K562 (cell line): ENCODE measurements around the gene CAPN2. TPM values are rescaled to one million over a fixed set of nuclear protein-coding genes. Genes with fewer than 3 reads are reported as not detected.
A peak's percentile ranks its signal among the peaks of the same experiment; 100 is the strongest.

Experiments
- BRCA1 ChIP-seq, 2 experiments: fragments of 450-650 bp in 1 of 2; sonication (generic) in 1 of 2; formaldehyde crosslinking in 1 of 2; IDR thresholded peaks; 2 replicates each; pipeline versions ENCODE4 v1.5.0 to v1.6.1; 2017 to 2020; ENCODE audit warnings: mild to moderate bottlenecking in 1 of 2, missing genetic modification reagents in 1 of 2
- CBX3 ChIP-seq, 2 experiments: IDR thresholded peaks; 1 replicate in 1 of 2; 2 replicates in 1 of 2; pipeline ENCODE4 v1.6.1; 2012; ENCODE audit warnings: inconsistent platforms in 2 of 2, low read length in 2 of 2, borderline replicate concordance in 1 of 2, control low read depth in 1 of 2
- GABPB2 ChIP-seq: fragments of 250-450 bp; sonication (Bioruptor Pico); conservative IDR thresholded peaks from 2 replicates; pipeline ENCODE4 v1.5.1; 2021; ENCODE audit warnings: mild to moderate bottlenecking
- HNRNPLL ChIP-seq: fragments of 200-400 bp; formaldehyde crosslinking; IDR thresholded peaks from 2 replicates; pipeline ENCODE4 v1.6.1; 2017; ENCODE audit warnings: low read length, low read depth, mild to moderate bottlenecking; ENCODE audit not compliant: poor library complexity, severe bottlenecking
- ILK ChIP-seq: fragments of 450-650 bp; IDR thresholded peaks from 2 replicates; pipeline ENCODE4 v1.6.1; 2016; ENCODE audit warnings: missing genetic modification characterization, low read depth, mild to moderate bottlenecking, missing compliant biosample characterization, moderate library complexity, borderline replicate concordance
- NFIC ChIP-seq: fragments of 450-650 bp; IDR thresholded peaks from 2 replicates; pipeline ENCODE4 v1.6.1; 2017; ENCODE audit warnings: mild to moderate bottlenecking, inconsistent platforms
- POLR2B ChIP-seq: fragments of 450-650 bp; IDR thresholded peaks from 2 replicates; pipeline ENCODE4 v1.6.1; 2018; ENCODE audit warnings: low read depth; ENCODE audit not compliant: partially characterized antibody
- SPI1 ChIP-seq: IDR thresholded peaks from 2 replicates; pipeline ENCODE4 v1.6.1; 2011; ENCODE audit warnings: low read depth, low read length, control low read depth, borderline replicate concordance
- ZFP36 ChIP-seq: fragments of 150-350 bp; IDR thresholded peaks from 2 replicates; pipeline ENCODE4 v1.6.1; 2018; ENCODE audit warnings: low read length, low read depth; ENCODE audit not compliant: partially characterized antibody
- ZNF140 ChIP-seq: fragments of 250-450 bp; sonication (Bioruptor Pico); IDR thresholded peaks from 2 replicates; pipeline ENCODE4 v1.8.0; 2021; ENCODE audit warnings: moderate library complexity, mild to moderate bottlenecking, inconsistent platforms
- ZNF507 ChIP-seq: conservative IDR thresholded peaks from 2 replicates; pipeline ENCODE4 v1.6.1; 2017; ENCODE audit warnings: missing genetic modification characterization, missing compliant biosample characterization
- ZNF584 ChIP-seq: fragments of 200-800 bp; sonication (Bioruptor generic); IDR thresholded peaks from 2 replicates; pipeline ENCODE4 v1.6.1; 2016; ENCODE audit warnings: low read depth, mild to moderate bottlenecking, missing genetic modification characterization, missing compliant biosample characterization
- ZNF644 ChIP-seq: fragments of 200-800 bp; sonication (Bioruptor generic); IDR thresholded peaks from 2 replicates; pipeline ENCODE4 v1.6.1; 2016; ENCODE audit warnings: low read depth, missing genetic modification characterization, missing compliant biosample characterization
- ZNF766 ChIP-seq: fragments of 200-800 bp; sonication (Bioruptor generic); conservative IDR thresholded peaks from 2 replicates; pipeline ENCODE4 v1.6.1; 2016; ENCODE audit warnings: missing genetic modification characterization, missing compliant biosample characterization
- polyA plus RNA-seq, 8 experiments: library from polyadenylated mRNA; depleted of rRNA in 4 of 8; stranded (reverse) in 5 of 8; unstranded in 3 of 8; fragments of >200 nt; fragmentation: Nextera tagmentation in 2 of 8; fragmentation: Illumina TruSeq in 1 of 8; extraction: Ambion mirVana in 2 of 8; extraction: Trizol in 1 of 8; gene quantifications; 2 replicates each; pipeline versions ENCODE4 v1.2.1 to v1.2.3, GENCODE V29; 2011 to 2014; ENCODE audit warnings: inconsistent platforms in 1 of 8, missing spikeins in 1 of 8
- total RNA-seq, 7 experiments: library from RNA; depleted of rRNA in 6 of 7; stranded (reverse); fragments of >200 nt in 6 of 7; fragmentation: Illumina TruSeq in 2 of 7; extraction: Trizol in 2 of 7; gene quantifications; 2 replicates each; pipeline versions ENCODE4 v1.2.1 to v1.2.3, GENCODE V29; 2011 to 2021; ENCODE audit warnings: low replicate concordance in 1 of 7
- TF ChIP-seq, protein P1 (sequence below), 2 experiments: IDR thresholded peaks; 2 replicates each; pipeline ENCODE4 v1.6.1; 2011; ENCODE audit warnings: borderline replicate concordance in 1 of 2, control low read depth in 1 of 2, low read depth in 1 of 2, low read length in 1 of 2, mild to moderate bottlenecking in 1 of 2, mixed read lengths in 1 of 2, moderate library complexity in 1 of 2; ENCODE audit not compliant: insufficient read depth in 1 of 2, insufficient read length in 1 of 2, poor library complexity in 1 of 2, severe bottlenecking in 1 of 2; ENCODE audit errors: extremely low read depth in 1 of 2
- TF ChIP-seq, protein P2 (sequence below): IDR thresholded peaks from 2 replicates; pipeline ENCODE4 v1.6.1; 2011; ENCODE audit not compliant: insufficient read length; ENCODE audit errors: extremely low read depth
- TF ChIP-seq, protein P3 (sequence below): sonication (generic); formaldehyde crosslinking; IDR thresholded peaks from 2 replicates; pipeline ENCODE4 v1.8.1; 2023; ENCODE audit warnings: mild to moderate bottlenecking, missing genetic modification reagents
- TF ChIP-seq, protein P4 (sequence below): fragments of 450-650 bp; IDR thresholded peaks from 2 replicates; pipeline ENCODE4 v1.6.1; 2018; ENCODE audit not compliant: partially characterized antibody
- TF ChIP-seq, protein P5 (sequence below): fragments of 250-450 bp; sonication (Bioruptor Pico); IDR thresholded peaks from 2 replicates; pipeline ENCODE4 v1.8.0; 2021; ENCODE audit warnings: moderate library complexity, mild to moderate bottlenecking, inconsistent platforms

Gene CAPN2
- total and polyA plus RNA-seq, 9 of the 15 experiments (the other 6 are each of a cell fraction or from before 2014, with no cell fraction given) = 24.6 to 157 (median 101) TPM

DNA sequence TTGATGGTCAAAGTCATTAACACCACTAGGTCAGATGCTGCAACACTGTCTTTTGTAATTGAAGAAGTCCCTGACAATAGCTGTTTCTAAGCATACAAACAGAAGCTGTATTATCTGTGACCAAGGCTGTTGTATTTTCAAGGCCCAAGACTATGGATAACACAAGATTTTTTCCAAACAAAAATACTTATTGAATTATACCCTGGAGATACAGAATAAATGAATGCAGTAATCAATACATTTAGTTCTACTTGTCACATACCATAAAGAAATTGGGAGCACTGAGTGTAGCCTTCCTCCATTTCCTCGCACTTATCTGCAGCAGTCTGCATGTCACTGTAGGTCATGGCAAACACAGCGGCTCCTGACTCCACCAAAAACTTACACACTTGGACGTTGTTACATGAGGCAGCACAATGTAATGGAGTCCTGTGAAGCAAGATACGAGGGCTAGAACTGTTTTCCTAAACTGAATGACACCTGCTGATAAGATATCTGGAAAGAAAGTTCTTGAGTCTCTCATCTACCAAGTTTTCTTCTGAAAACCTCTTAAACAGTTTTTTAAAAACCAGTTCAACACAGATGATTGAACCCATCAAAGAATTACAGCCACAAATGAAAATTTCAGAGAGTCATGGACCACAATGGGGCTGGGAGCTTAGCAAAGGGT is 76.5 kb downstream of the CAPN2 start (continued):
- TF ChIP-seq, protein P1, sequence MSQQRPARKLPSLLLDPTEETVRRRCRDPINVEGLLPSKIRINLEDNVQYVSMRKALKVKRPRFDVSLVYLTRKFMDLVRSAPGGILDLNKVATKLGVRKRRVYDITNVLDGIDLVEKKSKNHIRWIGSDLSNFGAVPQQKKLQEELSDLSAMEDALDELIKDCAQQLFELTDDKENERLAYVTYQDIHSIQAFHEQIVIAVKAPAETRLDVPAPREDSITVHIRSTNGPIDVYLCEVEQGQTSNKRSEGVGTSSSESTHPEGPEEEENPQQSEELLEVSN (IDR thresholded peaks at IDR 0.05; ENCODE audit: borderline replicate concordance in 1 of 2, extremely low read depth in 1 of 2, insufficient read depth in 1 of 2, insufficient read length in 1 of 2, low read depth in 1 of 2, low read length in 1 of 2, poor library complexity in 1 of 2, severe bottlenecking in 1 of 2) = peak; percentile 83 to 92
- TF ChIP-seq GABPB2 (CRISPR knock-in tag) (no peak), POLR2B (peak; percentile 29), ZNF507 (tag) (no peak), ZNF584 (CRISPR knock-in tag) (0 out of 2 replicates have a peak, but pooled peaks have one; percentile 79), BRCA1 (IDR thresholded peaks at IDR 0.05) (no peak), BRCA1 (CRISPR knock-in tag; IDR thresholded peaks at IDR 0.05) (no peak), NFIC (peak; percentile 94), SPI1 (no peak; the same call in 1 of the 2 replicates), ZFP36 (no peak), CBX3 (IDR thresholded peaks at IDR 0.05; ENCODE audit: borderline replicate concordance in 1 of 2, low read length in 2 of 2) (peak in 1 of 2 experiments; percentile 99; a peak in 2 of 3 replicates), ZNF766 (CRISPR knock-in tag) (peak; percentile 92), ZNF140 (CRISPR knock-in tag) (no peak; the same call in 1 of the 2 replicates), ILK (tag) (0 out of 2 replicates have a peak, but pooled peaks have one; percentile 22), HNRNPLL (no peak), ZNF644 (tag) (peak; percentile 97)
- TF ChIP-seq, protein P2, sequence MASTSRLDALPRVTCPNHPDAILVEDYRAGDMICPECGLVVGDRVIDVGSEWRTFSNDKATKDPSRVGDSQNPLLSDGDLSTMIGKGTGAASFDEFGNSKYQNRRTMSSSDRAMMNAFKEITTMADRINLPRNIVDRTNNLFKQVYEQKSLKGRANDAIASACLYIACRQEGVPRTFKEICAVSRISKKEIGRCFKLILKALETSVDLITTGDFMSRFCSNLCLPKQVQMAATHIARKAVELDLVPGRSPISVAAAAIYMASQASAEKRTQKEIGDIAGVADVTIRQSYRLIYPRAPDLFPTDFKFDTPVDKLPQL = no peak
- TF ChIP-seq, protein P3, sequence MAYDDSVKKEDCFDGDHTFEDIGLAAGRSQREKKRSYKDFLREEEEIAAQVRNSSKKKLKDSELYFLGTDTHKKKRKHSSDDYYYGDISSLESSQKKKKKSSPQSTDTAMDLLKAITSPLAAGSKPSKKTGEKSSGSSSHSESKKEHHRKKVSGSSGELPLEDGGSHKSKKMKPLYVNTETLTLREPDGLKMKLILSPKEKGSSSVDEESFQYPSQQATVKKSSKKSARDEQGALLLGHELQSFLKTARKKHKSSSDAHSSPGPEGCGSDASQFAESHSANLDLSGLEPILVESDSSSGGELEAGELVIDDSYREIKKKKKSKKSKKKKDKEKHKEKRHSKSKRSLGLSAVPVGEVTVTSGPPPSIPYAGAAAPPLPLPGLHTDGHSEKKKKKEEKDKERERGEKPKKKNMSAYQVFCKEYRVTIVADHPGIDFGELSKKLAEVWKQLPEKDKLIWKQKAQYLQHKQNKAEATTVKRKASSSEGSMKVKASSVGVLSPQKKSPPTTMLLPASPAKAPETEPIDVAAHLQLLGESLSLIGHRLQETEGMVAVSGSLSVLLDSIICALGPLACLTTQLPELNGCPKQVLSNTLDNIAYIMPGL (CRISPR knock-in tag) = no peak
- TF ChIP-seq, protein P4, sequence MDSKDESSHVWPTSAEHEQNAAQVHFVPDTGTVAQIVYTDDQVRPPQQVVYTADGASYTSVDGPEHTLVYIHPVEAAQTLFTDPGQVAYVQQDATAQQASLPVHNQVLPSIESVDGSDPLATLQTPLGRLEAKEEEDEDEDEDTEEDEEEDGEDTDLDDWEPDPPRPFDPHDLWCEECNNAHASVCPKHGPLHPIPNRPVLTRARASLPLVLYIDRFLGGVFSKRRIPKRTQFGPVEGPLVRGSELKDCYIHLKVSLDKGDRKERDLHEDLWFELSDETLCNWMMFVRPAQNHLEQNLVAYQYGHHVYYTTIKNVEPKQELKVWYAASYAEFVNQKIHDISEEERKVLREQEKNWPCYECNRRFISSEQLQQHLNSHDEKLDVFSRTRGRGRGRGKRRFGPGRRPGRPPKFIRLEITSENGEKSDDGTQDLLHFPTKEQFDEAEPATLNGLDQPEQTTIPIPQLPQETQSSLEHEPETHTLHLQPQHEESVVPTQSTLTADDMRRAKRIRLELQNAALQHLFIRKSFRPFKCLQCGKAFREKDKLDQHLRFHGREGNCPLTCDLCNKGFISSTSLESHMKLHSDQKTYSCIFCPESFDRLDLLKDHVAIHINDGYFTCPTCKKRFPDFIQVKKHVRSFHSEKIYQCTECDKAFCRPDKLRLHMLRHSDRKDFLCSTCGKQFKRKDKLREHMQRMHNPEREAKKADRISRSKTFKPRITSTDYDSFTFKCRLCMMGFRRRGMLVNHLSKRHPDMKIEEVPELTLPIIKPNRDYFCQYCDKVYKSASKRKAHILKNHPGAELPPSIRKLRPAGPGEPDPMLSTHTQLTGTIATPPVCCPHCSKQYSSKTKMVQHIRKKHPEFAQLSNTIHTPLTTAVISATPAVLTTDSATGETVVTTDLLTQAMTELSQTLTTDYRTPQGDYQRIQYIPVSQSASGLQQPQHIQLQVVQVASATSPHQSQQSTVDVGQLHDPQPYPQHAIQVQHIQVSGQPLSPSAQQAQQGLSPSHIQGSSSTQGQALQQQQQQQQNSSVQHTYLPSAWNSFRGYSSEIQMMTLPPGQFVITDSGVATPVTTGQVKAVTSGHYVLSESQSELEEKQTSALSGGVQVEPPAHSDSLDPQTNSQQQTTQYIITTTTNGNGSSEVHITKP = no peak
- TF ChIP-seq, protein P5, sequence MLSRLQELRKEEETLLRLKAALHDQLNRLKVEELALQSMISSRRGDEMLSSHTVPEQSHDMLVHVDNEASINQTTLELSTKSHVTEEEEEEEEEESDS = no peak
